Measurements from ENCODE around the gene CDH13. TPM values are rescaled to one million over a fixed set of nuclear protein-coding genes. Genes with fewer than 3 reads are reported as not detected.
A peak's percentile ranks its signal among the peaks of the same experiment; 100 is the strongest.

Gene CDH13
- total RNA-seq, 2 donors from 2014 or later, result 228 to 280 TPM

GRCh38 chr16:83826146-83826913 lies 1199.6 kb downstream of the CDH13 start:
- DNase-seq (ENCODE audit: low spot score) (peak; percentile 47), ATAC-seq (ENCODE audit: insufficient number of reproducible peaks, low FRiP score, low read depth) (peak; percentile 53)
- Histone ChIP-seq H3K9me3 (no peaks in the 10 kb centered on the region), H3K36me3 (no peaks in the 10 kb centered on the region), H3K27me3 (replicated peaks; ENCODE audit: insufficient read depth) (no peaks in the 10 kb centered on the region), H3K27ac (no peak overlapping the region), H3K4me1 (ENCODE audit: control insufficient read depth in 1 of 2, low read depth in 2 of 2) (no peaks in the 10 kb centered on the region), H3K4me3 (no peak overlapping the region)
- peak; percentile 93 for TF ChIP-seq CTCF (IDR thresholded peaks at IDR 0.05)

- H3K4me1 ChIP-seq (ENCODE audit: control insufficient read depth in 1 of 2, low read depth in 2 of 2), result no peaks in the 10 kb centered on the region
- no peak for ATAC-seq (ENCODE audit: insufficient number of reproducible peaks, low FRiP score, low read depth)
These were observed 1203.5 kb downstream of the CDH13 start for GRCh38 chr16:83830091-83830768.

GRCh38 chr16:83830769-83831455 lies 1204.1 kb downstream of the CDH13 start:
- H3K27ac ChIP-seq, result no peak overlapping the region
- no peak for TF ChIP-seq CTCF (IDR thresholded peaks at IDR 0.05)
- no peaks in the 10 kb centered on the region for H3K4me1 ChIP-seq (ENCODE audit: control insufficient read depth in 1 of 2, low read depth in 2 of 2)
- no peak overlapping the region for H3K4me3 ChIP-seq
- no peaks in the 10 kb centered on the region for H3K36me3 ChIP-seq
- DNase-seq (ENCODE audit: low spot score) (no peak), ATAC-seq (ENCODE audit: insufficient number of reproducible peaks, low FRiP score, low read depth) (no peak)
- H3K27me3 ChIP-seq (replicated peaks; ENCODE audit: insufficient read depth), result no peaks in the 10 kb centered on the region
- H3K9me3 ChIP-seq, result no peaks in the 10 kb centered on the region

More at GRCh38 chr16:83830091-83830768, 1203.5 kb downstream of the CDH13 start:
- Histone ChIP-seq H3K27me3 (replicated peaks; ENCODE audit: insufficient read depth) (no peaks in the 10 kb centered on the region), H3K9me3 (no peaks in the 10 kb centered on the region), H3K27ac (no peak overlapping the region), H3K36me3 (no peaks in the 10 kb centered on the region), H3K4me3 (no peak overlapping the region)
- no peak for DNase-seq (ENCODE audit: low spot score)
- TF ChIP-seq CTCF (IDR thresholded peaks at IDR 0.05), result no peak

GRCh38 chr16:83831456-83831987 lies 1204.8 kb downstream of the CDH13 start:
- no peak for DNase-seq (ENCODE audit: low spot score)
- Histone ChIP-seq H3K9me3 (no peaks in the 10 kb centered on the region), H3K27me3 (replicated peaks; ENCODE audit: insufficient read depth) (no peaks in the 10 kb centered on the region), H3K36me3 (no peaks in the 10 kb centered on the region), H3K27ac (no peak overlapping the region), H3K4me1 (ENCODE audit: control insufficient read depth in 1 of 2, low read depth in 2 of 2) (no peaks in the 10 kb centered on the region), H3K4me3 (no peak overlapping the region)
- no peak for TF ChIP-seq CTCF (IDR thresholded peaks at IDR 0.05)
- ATAC-seq (ENCODE audit: insufficient number of reproducible peaks, low FRiP score, low read depth), result no peak

GRCh38 chr16:83833921-83834320 lies 1207.2 kb downstream of the CDH13 start:
- no peaks in the 10 kb centered on the region for H3K36me3 ChIP-seq
- H3K4me1 ChIP-seq (ENCODE audit: control insufficient read depth in 1 of 2, low read depth in 2 of 2), result no peaks in the 10 kb centered on the region
- no peaks in the 10 kb centered on the region for H3K27me3 ChIP-seq (replicated peaks; ENCODE audit: insufficient read depth)
- H3K9me3 ChIP-seq, result no peaks in the 10 kb centered on the region
- ATAC-seq (ENCODE audit: insufficient number of reproducible peaks, low FRiP score, low read depth), result no peak
- no peak for TF ChIP-seq CTCF (IDR thresholded peaks at IDR 0.05)
- DNase-seq (ENCODE audit: low spot score), result no peak
- no peak overlapping the region for H3K4me3 ChIP-seq
- H3K27ac ChIP-seq, result no peak overlapping the region
